CD4-positive, alpha-beta T cell treated with Interleukin-17A for 1 hour (primary cell): Measurements from ENCODE around the gene PAX7.
"Not testable (repeated sequence)": the region's sequence is repeated elsewhere in the genome, so short reads cannot be mapped to it uniquely, and the experiment has no call there.

ENCODE experiments used
- DNase-seq: peaks from one replicate; pipeline ENCODE4 v3.0.0-alpha.2; 2020

The PAX7 gene

GRCh38 chr1:18630511-18631495, at the start of gene PAX7:
Gene PAX7 (plus strand): TSS chr1:18630846. CDS start chr1:18631604, 758 bp downstream.
- DNase-seq, result no peak

- no peak for DNase-seq
Measured at GRCh38 chr1:18581420-18581880, 49.2 kb upstream of the PAX7 start.

- DNase-seq, result no peak
Measured at GRCh38 chr1:18582890-18583289, 47.8 kb upstream of the PAX7 start.

GRCh38 chr1:18583326-18583941, 47.2 kb upstream of the PAX7 start:
- DNase-seq, result no peak

GRCh38 chr1:18586016-18586415, 44.6 kb upstream of the PAX7 start:
- DNase-seq, result not testable (repeated sequence)

GRCh38 chr1:18588093-18588492, 42.6 kb upstream of the PAX7 start:
- no peak for DNase-seq

GRCh38 chr1:18592368-18592767, 38.3 kb upstream of the PAX7 start:
- no peak for DNase-seq

GRCh38 chr1:18597160-18598042, 33.2 kb upstream of the PAX7 start:
- DNase-seq, result peak; percentile 35

- DNase-seq, result no peak
Measured at GRCh38 chr1:18599086-18599485, 31.6 kb upstream of the PAX7 start.

GRCh38 chr1:18599704-18600103, 30.9 kb upstream of the PAX7 start:
- no peak for DNase-seq

- DNase-seq, result no peak
Measured at GRCh38 chr1:18602533-18603211, 28.0 kb upstream of the PAX7 start.

GRCh38 chr1:18603212-18603852, 27.3 kb upstream of the PAX7 start:
- DNase-seq, result no peak

- no peak for DNase-seq
Measured at GRCh38 chr1:18606443-18607288, 24.0 kb upstream of the PAX7 start.

- no peak for DNase-seq
Measured at GRCh38 chr1:18607289-18607760, 23.3 kb upstream of the PAX7 start.

GRCh38 chr1:18608534-18608933, 22.1 kb upstream of the PAX7 start:
- DNase-seq, result no peak

- DNase-seq, result no peak
Measured at GRCh38 chr1:18611311-18611710, 19.3 kb upstream of the PAX7 start.

GRCh38 chr1:18612073-18612472, 18.6 kb upstream of the PAX7 start:
- DNase-seq, result no peak

GRCh38 chr1:18614069-18614735, 16.4 kb upstream of the PAX7 start:
- no peak for DNase-seq

- DNase-seq, result no peak
Measured at GRCh38 chr1:18618546-18619466, 11.8 kb upstream of the PAX7 start.
